ENCODE measurements around the gene ATAD3A.
"Not testable (repeated sequence)": the region's sequence is repeated elsewhere in the genome, so short reads cannot be mapped to it uniquely, and the experiment has no call there.

ATAD3A gene

DNA sequence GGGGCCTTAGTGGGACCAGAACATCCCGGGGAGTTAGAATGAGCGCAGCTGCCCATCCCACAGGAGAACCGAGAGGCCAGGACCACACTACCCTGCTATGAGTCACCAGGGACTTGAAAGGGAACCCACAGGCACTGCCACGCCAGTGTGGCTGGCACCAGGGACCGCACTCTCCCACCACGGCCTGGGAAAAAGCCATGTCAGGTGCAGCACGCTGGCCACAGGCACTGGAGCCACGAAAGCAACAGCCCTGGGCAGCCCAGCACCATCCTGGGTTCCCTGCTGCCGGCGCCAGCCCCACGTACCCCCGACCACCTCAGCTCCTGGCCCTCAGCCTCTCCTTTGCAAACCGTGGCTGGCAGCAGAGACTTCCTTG lies 42.6 kb downstream of the ATAD3A start:
- DNase-seq (ENCODE audit: low read depth in 2 of 2, low spot score in 1 of 2) = no peak

- DNase-seq (ENCODE audit: low read depth in 2 of 2, low spot score in 1 of 2) = no peak
Measured at GRCh38 chr1:1554926-1555915, 43.3 kb downstream of the ATAD3A start.

- DNase-seq (ENCODE audit: low read depth in 2 of 2, low spot score in 1 of 2) = no peak
Measured at GRCh38 chr1:1556505-1556904, 44.5 kb downstream of the ATAD3A start.

DNA sequence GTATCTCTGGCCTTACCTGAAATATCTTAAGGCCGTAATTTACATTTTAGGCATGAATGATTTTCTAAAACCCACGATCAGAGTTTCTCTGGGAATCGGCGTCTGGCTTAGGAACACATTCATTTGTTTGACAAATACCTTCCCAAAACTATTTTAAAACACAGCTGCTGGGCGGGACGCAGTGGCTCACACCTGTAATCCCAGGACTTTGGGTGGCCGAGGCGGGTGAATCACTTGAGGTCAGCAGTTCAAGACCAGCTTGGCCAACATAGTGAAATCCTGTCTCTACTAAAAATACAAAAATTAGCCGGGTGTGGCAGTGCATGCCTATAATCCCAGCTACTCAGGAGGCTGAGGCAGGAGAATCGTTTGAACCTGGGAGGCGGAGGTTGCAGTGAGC lies 45.0 kb downstream of the ATAD3A start:
- not testable (repeated sequence) for DNase-seq (ENCODE audit: low read depth in 2 of 2, low spot score in 1 of 2)

DNA sequence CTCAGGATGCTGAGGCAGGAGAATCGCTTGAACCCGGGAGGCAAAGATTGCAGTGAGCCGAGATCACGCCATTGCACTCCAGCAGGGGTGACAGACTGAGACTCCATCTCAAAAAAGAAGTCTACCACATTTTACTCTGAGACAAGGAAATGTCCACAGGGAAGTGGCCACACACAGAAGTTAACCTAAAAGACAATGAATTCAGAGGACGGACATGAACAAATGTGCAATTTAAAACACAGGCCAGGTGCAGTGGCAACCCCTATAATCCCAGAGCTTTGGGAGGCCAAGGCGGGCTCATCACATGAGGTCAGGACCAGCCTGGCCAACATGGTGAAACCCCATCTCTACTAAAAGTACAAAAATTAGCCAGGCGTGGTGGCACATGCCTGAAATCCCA lies 45.7 kb downstream of the ATAD3A start:
- not testable (repeated sequence) for DNase-seq (ENCODE audit: low read depth in 2 of 2, low spot score in 1 of 2)

- DNase-seq (ENCODE audit: low read depth in 2 of 2, low spot score in 1 of 2) = no peak
Measured at GRCh38 chr1:1558591-1558990, 46.6 kb downstream of the ATAD3A start.

DNA sequence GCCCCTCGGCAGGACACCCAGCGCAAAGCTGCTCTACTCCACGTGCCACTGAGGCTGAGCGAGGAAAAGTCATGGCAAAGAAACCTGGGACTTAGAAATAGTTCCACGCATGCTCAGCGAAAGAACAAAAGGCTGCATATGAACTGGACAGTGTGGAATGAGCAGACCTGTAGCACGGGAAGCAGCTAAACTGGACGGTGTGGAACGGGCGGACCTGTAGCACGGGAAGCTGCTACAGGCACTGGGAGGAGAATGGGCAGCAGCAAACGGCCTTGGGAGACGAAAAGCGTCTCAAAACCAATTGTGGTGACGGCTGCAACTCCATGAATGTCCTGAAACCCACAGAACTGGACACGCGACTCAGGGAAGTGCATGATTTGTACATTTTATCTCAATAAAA lies 47.1 kb downstream of the ATAD3A start:
- no peak for DNase-seq (ENCODE audit: low read depth in 2 of 2, low spot score in 1 of 2)

DNA sequence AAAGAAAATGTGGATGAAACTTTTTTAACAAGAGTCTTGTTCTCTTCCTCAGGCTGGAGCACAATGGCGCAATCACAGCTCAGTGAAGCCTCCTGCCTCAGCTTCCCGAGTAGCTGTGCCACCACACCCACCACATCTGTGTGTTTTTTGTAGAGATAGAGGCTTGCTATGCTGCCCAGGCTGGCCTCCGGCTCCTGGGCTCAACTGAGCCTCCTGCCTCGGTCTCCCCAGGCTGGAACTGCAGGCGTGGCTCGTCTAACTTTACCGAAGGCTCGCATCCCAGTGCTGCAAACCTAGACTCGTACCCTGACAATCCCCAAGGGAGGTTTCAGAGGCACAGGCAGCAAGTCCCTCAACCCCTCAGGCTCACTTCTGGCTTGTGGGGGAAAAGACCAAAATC lies 48.2 kb downstream of the ATAD3A start:
- no peak for DNase-seq (ENCODE audit: low read depth in 2 of 2, low spot score in 1 of 2)

DNA sequence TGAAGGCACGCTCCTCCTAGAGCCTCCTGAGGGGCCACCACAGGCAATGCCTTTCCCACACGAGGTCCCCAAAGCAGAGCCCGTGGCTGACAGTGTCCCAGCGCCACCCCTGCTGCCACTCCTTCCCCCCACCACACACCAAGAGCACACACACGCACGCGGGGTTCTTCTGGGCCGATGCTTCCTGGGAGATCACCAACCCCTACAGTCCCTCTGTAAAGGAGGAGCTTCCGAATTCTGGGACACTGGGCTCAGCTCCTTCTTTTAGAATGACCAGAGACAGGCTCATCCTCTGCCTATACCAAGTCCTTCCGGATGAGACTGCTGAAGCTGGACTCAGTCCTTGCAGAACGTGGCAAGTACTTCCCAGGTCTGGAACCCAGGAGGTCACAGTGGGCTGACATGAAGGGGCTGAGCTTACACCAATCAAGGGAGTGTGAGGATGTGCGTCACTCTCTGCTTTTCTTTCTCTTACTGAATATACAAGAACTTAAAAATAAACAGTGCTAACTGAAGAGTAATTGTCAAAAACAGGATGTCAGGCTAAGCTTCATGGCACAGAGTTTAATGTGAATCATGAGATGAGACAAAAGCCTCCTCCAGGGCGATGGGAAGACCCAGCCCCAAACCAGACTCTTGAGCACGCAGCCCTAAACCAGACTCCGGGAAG lies 50.0 kb downstream of the ATAD3A start:
- DNase-seq (ENCODE audit: low read depth in 2 of 2, low spot score in 1 of 2) = no peak

GRCh38 chr1:1562556-1563195 lies 50.7 kb downstream of the ATAD3A start:
- no peak for DNase-seq (ENCODE audit: low read depth in 2 of 2, low spot score in 1 of 2)

- DNase-seq (ENCODE audit: low read depth in 2 of 2, low spot score in 1 of 2) = no peak
Measured at GRCh38 chr1:1563688-1564087, 51.7 kb downstream of the ATAD3A start.

DNA sequence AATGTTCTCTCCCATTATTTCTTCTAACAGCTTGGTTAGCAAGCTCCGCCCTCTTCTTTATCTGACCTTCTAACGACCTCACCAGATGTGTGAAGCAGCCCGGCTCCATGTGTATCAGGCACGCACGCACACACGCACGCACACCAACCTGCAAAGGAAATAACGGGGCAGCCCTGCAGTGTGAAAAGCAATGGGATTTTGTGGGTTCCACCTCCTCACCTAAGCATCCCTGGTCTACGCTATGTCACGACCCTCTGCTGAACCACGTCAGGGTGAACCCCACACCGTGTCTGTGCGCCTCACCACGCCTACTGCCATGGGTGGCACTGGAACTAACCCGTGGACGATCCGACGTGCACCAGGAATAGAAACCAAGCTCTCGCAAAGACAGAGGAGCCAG lies 52.3 kb downstream of the ATAD3A start:
- DNase-seq (ENCODE audit: low read depth in 2 of 2, low spot score in 1 of 2) = no peak

- DNase-seq (ENCODE audit: low read depth in 2 of 2, low spot score in 1 of 2) = no peak
Measured at GRCh38 chr1:1565340-1565739, 53.4 kb downstream of the ATAD3A start.

GRCh38 chr1:1567152-1567875 lies 55.4 kb downstream of the ATAD3A start:
- no peak for DNase-seq (ENCODE audit: low read depth in 2 of 2, low spot score in 1 of 2)

DNA sequence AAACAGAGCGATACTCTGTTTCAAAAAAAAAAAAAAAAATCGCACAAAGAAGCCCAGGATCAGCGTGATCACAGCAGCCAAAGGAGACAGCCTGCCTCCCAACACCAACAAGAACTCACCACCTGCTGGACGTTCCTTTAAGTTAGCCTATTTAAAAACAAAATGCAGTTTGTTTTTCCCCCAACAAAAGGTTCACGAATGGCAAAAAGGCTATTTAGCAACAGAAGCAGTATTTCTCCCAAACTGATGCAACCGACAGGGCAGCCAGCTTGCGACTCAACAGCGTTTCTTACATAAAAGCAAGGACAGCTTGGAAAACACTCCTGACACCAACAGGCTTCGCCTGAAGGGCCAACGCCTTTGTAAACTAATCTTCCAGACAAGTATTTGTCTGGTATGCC lies 55.9 kb downstream of the ATAD3A start:
- DNase-seq (ENCODE audit: low read depth in 2 of 2, low spot score in 1 of 2) = no peak

- DNase-seq (ENCODE audit: low read depth in 2 of 2, low spot score in 1 of 2) = no peak
Measured at GRCh38 chr1:1569341-1569740, 57.4 kb downstream of the ATAD3A start.

- DNase-seq (ENCODE audit: low read depth in 2 of 2, low spot score in 1 of 2) = peak in 1 of 2 donors; percentile 42
Measured at GRCh38 chr1:1573843-1574720, 62.1 kb downstream of the ATAD3A start.

GRCh38 chr1:1574721-1575537 lies 63.0 kb downstream of the ATAD3A start, which contains the start of gene SSU72:
Gene SSU72 (minus strand): TSS chr1:1574863. CDS start chr1:1574557, 306 bp downstream.
- DNase-seq (ENCODE audit: low read depth in 2 of 2, low spot score in 1 of 2) = peak; percentile 88 to 89

GRCh38 chr1:1577367-1578011 lies 65.5 kb downstream of the ATAD3A start:
- DNase-seq (ENCODE audit: low read depth in 2 of 2, low spot score in 1 of 2) = no peak
